AG09309 (cell line): ENCODE results near the gene MAN1C1.

ENCODE experiments used
- DNase-seq: peaks from one replicate; pipeline ENCODE4 v3.0.0-alpha.2; 2010; ENCODE audit warnings: low read depth
- H3K4me3 ChIP-seq: 2 replicates; pipeline ENCODE4 v1.5.1; 2011; ENCODE audit warnings: mild to moderate bottlenecking, low read depth, low read length, moderate library complexity; ENCODE audit not compliant: control insufficient read depth
- TF ChIP-seq, protein P1 (sequence below): IDR thresholded peaks from 2 replicates; pipeline ENCODE4 v1.5.1; 2011; ENCODE audit warnings: mild to moderate bottlenecking, low read depth, low read length, inconsistent platforms; ENCODE audit not compliant: insufficient read depth, control insufficient read depth; ENCODE audit errors: missing control alignments

The MAN1C1 gene

DNA sequence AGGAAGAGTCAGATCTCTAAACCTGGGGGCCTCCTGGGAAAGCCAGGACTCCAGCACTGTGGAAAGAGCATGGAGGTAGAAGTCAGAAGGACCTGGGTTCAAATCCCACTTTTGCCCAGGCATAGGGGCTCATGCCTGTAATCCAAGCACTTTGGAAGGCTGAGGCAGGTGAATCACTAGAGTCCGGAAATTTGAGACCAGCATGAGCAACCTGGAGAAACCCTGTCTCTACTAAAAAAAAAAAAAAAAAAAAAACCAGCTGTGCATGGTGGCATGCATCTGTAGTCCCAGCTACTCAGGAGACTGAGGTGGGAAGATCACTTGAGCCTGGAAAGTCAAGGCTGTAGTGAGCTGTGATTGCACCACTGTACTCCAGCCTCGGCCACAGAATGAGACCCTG, 41.4 kb upstream of the MAN1C1 start:
- no peak for DNase-seq
- TF ChIP-seq, protein P1, sequence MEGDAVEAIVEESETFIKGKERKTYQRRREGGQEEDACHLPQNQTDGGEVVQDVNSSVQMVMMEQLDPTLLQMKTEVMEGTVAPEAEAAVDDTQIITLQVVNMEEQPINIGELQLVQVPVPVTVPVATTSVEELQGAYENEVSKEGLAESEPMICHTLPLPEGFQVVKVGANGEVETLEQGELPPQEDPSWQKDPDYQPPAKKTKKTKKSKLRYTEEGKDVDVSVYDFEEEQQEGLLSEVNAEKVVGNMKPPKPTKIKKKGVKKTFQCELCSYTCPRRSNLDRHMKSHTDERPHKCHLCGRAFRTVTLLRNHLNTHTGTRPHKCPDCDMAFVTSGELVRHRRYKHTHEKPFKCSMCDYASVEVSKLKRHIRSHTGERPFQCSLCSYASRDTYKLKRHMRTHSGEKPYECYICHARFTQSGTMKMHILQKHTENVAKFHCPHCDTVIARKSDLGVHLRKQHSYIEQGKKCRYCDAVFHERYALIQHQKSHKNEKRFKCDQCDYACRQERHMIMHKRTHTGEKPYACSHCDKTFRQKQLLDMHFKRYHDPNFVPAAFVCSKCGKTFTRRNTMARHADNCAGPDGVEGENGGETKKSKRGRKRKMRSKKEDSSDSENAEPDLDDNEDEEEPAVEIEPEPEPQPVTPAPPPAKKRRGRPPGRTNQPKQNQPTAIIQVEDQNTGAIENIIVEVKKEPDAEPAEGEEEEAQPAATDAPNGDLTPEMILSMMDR = no peak

DNA sequence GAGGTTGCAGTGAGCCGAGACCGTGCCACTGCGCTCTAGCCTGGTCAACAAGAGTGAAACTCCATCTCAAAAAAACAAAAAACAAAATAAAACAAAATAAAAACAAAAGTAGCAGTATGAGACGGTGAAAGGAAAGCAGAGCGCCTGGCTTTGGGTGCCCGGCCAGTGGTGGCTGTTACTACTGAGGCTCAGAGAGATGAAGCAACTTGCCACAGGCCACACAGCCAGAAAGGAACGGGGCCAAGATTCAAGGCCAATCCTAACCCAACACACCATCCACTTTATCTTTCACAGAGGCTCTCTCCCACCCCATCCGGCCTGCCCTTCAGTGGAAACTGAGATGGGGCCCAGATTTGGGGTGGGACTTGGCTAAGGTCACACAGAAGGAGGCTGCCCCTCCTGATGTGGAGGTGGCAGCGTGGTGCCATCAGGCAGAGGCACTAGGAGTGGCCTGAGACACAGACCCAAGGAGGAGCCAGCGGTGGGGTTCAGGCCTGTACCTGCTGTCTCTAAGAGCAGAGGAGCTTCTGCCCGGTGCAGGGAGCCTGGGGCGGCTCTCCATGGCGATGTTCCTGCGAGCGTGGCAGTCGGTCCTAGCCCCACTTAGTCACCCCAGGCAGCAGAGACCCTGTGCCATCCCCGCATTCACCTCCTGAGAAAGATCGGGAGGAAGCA, 40.0 kb upstream of the MAN1C1 start:
- H3K4me3 ChIP-seq = no peak overlapping the region
- TF ChIP-seq, protein P1 = no peak
- no peak for DNase-seq

More for the DNA sequence above, 41.4 kb upstream of the MAN1C1 start:
- no peak overlapping the region for H3K4me3 ChIP-seq

DNA sequence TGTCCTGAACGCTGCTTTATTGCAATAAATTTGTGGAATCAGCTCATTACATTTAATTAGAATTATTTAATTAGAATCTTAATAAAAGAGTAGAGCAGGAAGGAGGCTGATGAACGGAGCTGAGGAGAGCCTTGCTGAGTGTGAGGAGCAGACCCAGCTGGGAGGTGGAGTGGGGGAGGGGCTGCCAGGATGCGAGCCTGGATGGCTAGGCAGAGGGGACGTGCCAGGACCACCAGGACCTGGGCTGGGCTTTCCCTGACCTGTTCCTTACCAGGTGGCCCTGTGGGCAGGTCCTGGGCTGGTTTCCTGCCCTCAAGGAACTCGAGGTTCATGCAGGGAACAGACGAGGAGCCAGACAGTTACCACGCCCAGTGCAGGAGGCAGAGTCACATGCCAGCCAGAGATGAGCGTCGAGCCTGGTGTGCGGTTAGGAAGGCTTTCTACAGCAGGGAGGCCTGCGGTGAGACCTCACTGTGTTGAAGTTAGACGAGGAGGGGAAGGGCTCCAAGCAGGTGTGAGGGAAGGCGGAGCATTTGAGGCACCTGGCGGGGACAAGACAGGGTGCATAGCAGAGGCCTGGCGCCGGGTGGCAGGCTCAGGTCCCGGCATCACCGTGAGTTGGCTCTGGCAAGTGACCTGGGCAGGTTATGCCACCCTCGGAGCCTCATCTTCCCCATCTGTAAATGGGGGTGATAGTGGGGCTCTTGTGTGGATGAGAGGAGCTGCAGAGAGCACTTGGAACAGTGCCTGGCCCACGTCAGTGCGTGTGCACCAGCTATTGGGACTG, 39.3 kb upstream of the MAN1C1 start:
- no peak overlapping the region for H3K4me3 ChIP-seq
- TF ChIP-seq, protein P1 = no peak
- DNase-seq = no peak

DNA sequence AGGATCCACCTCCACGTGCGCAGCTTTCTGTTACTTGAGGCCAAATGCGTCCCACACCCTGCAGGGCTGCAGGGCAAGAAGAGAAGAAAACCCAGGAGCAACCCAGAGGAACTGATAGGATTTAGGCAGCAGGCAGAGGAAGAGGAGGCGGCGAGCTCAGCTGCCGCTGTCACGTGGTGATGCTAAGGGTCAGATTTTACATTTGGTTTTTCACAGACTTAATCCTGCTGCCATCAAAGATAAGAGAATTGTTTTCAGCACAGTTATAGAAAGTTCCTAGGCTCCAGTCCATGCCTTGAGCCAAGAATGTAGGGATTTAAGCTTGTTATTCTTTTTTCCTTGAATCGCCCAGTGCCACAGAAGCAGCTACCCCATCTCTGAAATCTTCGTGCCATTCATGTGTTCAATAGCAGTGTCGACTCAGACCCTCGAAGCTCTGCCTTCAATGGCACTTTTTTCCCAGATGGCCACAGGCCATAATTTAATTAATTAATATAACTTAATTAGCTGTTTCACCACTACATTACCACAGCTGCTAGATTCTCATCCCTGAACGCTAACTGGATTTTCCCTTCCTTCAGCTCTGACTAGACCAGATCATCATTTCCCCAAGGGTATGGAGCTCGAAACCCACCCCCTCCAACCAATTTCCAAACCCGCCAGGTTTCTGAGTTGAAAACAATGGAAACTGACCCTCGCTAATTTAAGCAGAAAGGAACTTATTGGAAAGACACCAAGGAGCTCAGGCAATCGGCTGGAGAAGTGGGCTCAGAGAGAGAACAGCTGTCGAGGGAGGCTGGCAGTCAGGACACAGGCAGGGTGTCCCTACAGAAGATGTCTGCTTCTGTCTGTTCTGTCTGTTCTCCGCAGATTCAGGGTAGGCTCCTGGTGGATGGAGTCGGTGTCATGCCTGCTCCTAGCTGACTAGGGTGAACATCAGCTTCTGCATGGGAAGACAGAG, 37.0 kb upstream of the MAN1C1 start:
- H3K4me3 ChIP-seq = no peak overlapping the region
- DNase-seq = no peak
- TF ChIP-seq, protein P1 = no peak

DNA sequence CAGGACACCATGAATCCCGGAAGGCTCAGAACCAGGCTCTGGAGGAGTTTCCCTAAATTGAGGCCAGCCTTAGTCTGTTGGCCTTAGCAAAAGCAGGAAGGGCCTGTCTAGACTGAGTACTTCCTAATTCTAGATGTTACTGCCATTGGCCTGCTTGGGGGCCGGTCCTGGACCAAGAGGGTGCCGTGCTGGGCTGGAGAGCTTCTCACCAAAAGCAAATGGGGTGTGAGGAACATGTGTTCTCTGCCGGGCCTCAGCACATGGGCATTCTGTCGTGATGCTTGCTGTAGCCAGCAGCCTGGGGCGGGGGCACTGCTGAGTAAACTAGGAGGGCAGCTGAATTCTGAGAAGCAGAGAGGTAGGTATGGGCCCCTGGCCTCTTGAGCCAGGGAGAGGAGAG, 35.7 kb upstream of the MAN1C1 start:
- TF ChIP-seq, protein P1 = no peak
- H3K4me3 ChIP-seq = no peak overlapping the region
- DNase-seq = no peak

DNA sequence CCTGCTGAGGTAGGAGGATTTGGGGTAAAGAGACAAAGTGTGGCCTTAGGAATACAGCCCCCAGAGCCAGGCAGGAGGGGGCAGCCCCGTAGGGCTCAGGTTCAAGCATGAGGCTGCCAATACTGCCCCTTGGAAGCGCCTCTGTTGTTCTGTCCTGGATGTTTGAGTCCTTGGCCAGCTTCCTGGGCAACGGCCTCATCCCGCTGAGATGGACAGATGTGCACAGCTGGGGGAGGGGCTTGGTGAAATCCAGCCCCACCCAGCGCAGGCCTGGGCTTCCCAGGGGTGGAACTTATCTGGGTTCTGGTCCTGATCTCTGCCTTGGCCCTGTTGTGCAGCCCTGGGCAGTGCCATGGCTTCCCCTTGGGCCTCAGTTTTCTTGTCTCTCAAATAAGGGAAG, 34.8 kb upstream of the MAN1C1 start:
- TF ChIP-seq, protein P1 = no peak
- no peak overlapping the region for H3K4me3 ChIP-seq
- no peak for DNase-seq
